Stimulated activated CD8-positive, alpha-beta memory T cell treated with anti-CD3 and anti-CD28 coated beads, Interleukin-15, amount 100 ng/mL, for 1 hour (primary cell): ENCODE results near the gene DUSP2.

Experiments used
- DNase-seq: peaks from one replicate; pipeline ENCODE4 v3.0.0-alpha.2; 2020; ENCODE audit warnings: low read depth

DUSP2 gene, protein sequence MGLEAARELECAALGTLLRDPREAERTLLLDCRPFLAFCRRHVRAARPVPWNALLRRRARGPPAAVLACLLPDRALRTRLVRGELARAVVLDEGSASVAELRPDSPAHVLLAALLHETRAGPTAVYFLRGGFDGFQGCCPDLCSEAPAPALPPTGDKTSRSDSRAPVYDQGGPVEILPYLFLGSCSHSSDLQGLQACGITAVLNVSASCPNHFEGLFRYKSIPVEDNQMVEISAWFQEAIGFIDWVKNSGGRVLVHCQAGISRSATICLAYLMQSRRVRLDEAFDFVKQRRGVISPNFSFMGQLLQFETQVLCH

DNA sequence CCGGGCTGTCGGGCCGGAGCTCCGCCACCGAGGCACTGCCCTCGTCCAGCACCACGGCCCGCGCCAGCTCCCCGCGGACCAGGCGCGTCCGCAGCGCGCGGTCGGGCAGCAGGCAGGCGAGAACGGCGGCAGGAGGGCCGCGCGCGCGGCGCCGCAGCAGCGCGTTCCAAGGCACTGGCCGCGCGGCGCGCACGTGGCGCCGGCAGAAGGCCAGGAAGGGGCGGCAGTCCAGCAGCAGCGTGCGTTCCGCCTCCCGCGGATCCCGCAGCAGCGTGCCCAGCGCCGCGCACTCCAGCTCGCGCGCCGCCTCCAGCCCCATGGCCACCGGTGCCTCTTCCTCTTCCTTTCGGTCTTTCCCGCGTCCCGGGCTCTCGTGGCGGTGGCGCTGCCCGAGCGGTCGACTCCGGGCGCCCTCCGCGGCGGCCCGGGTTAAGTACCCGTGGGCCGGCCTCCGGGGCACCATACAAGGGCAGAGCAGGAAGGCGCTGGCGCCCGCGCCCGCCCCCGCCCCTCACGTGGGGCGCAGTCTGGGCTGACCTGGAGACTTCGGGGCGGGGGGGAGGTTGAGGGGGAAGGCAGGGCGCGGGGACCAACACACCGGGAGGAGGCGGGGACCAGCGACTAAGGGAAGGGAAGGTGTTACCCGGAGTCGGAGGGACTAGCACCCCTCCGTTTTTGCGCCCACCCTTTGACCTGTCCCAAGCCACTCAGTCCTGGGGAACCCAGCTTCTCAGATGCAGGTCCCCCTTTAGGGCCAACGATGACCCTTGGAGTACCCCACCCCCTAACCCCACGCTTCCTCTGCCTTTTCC is at the start of gene DUSP2:
Gene DUSP2, minus strand, starts transcription at position 405 of the 812 bp plus-strand sequence. Its CDS starts 86 bp downstream, at position 319.
- peak; percentile 76 for DNase-seq

DNA sequence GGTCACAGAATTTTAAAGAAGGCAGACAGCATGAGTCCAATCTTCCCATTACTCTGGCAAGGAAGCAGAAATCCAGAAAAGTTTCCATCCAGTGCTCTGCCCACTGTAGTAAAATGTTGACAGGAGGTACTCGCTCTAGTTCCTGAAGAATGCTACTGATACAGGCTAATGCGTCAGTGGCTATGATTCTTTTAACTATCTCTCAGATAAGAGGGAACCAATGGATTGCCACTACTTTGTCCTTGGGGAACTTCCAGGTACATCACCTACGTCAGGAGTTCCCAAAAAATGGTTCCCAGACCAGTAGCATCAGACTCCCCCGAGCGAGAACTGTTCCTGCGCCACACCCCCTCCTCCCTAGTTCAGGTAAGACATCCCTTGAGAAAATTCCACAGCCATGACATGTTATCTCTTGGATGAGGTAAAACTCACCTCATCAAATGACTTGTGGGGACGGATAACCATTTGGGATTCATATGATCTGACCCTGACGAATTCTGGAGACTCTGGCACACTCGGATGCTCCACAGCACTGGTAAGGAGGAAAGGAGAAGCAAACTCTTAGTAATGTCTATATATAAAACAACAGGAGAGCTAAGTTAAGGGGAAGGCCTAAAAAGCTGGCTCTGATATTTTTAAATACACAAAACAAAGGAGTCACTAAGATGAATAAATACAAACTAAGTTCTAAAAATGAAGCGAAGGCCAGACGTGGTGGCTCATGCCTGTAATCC is 46.9 kb upstream of the DUSP2 start:
- no peak for DNase-seq

DNA sequence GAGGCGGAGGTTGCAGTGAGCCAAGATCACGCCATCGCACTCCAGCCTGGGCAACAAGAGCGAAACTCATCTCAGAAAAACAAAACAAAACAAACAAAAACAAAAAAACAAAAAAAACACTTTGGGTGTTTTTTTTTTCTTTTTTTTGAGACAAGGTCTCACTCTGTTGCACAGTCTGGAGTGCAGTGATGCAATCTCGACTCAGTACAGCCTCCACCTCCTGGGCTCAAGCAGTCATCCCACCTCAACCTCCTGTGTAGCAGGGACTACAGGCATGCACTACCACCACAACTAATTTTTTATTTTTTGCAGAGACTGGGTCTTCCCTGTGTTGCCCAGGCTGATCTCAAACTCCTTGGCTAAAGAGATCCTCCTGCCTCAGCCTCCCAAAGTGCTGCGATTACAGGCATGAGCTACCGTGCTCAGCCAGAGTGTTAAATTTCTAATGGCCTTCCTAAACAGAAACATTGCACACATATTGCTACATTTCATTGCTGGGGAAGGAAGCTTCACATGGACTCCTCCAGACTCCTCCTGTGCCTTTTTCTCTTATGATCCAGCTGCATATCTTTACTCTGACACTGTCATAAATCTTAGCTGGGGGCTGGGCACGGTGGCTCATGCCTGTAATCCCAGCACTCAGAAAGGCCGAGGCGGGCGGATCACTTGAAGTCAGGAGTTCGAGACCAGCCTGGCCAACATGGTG is 43.7 kb upstream of the DUSP2 start:
- no peak for DNase-seq

DNA sequence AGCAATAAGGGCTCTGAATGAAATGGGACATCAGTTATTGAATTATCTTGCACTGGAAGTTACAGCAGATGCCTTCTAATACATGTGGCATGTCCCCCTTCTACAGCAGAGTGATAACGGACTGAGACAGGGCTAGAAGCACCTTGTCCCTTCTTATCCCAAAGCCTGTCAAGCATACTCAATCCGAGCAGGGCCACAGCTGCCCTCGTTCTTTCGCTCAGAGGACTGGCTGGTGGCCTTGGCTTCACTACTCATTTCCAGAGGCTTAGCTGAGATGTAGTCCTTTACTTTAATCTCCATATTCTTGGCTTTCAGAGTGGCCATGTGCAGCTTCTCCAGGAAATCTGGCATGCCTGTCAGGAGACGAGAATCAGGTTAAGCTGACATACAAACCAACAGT is 41.3 kb upstream of the DUSP2 start:
- DNase-seq, result no peak

DNA sequence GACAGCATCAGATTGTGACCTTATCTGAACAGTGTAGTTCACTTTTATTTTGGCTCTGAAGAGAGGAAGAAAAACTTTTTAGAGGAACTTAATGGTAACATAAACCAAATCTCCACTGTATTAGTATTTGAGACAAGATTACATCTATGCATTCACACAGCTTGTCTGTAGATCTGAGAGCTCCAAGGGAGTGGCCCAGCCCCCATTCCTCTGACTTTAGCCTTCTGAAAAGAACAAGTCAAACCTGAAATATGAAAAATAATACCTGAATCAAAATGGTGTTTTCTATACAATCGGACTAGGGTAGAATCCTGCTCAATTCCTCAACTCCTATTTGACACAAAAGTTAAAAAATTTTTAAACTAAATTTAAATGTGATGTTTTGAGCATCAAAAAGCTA is 40.3 kb upstream of the DUSP2 start:
- DNase-seq, result no peak

DNA sequence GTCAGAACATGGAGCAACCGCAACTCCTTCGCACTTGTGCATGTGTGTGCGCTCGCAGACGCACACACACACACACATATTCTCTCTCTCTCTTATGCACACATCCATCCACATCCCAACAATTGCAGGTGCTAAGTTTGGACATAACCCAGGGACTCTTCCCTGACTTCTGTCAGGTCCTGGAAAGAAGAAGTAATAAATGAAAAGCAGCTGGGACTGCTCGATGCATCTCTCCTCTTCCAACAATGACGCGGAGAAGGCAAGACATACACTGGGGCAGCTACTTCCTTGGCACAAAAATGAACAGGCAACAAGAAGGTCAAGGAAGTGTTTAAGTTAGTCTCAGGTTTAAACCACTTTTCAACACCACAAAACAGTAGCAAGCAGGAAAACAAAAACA is 39.7 kb upstream of the DUSP2 start:
- no peak for DNase-seq

DNA sequence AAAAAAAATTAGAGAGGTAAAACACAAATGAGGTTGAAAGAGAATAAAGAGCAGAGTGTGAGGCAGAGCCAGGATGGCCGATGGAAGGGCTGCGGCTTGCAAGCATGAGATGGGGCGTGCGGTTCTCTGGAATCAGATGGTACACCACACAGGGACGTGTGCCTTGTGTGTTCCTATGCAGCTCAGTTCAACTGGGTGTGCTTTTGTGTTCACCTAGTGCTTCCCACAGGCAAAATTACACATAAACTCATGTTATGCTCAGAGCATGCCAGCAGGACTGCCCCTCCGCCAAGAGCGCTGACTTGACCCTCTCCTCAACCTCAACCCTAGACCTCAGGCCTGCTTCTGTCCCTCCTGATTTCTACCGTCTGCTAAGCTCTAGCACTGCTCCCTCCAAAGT is 38.9 kb upstream of the DUSP2 start:
- DNase-seq, result no peak

DNA sequence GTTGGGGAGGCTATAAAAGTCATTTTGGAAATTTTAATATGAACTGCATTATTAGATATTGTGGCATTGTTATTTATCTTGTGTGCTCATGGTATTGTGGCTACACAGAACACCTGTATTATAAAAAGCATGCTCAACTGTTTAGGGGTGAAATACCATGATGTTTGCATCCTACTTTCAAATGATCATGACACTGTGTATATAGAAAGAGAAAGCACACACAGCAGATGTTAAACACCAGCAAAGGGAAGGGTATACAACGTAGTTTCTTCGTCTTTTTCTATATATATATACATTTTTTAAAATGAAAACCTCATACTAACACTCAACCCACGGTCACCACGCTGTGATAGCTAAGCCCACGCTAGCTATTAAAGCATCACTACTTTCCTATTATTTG is 36.3 kb upstream of the DUSP2 start:
- no peak for DNase-seq

DNA sequence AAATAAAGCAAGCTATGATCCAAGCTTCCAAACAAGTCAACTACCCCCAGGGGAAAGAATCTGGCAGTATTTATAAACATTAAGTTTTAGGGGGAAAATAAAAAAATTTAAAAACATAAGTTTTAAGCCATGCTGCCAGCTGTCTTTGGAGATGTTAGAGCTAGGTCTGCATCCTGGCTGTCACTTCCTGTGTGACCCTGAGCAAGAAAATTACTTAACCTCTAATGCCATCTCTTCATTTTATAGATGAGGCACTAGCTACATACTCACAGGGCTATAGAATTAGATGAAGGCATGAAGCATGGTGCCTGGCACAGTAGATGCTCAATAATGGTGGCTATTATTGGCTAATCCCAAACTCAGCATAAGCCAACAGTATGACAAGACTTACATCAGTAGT is 35.3 kb upstream of the DUSP2 start:
- no peak for DNase-seq

DNA sequence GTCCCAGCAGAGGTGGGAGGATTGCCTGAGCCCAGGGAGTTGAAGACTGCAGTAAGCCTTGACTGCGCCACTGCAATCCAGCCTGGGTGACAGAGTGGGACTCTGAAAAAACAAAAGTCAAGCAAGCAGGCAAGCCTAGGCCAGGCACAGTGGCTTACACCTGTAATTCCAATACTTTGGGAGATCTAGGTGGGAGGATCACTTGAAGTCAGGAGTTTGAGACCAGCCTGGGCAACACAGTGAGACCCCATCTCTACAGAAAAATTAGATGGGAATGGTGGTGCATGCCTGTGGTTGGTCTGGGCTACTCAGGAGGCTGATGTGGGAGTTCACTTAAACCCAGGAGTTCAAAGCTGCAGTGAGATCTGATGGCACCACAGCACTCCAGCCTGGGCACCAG is 34.8 kb upstream of the DUSP2 start:
- no peak for DNase-seq

DNA sequence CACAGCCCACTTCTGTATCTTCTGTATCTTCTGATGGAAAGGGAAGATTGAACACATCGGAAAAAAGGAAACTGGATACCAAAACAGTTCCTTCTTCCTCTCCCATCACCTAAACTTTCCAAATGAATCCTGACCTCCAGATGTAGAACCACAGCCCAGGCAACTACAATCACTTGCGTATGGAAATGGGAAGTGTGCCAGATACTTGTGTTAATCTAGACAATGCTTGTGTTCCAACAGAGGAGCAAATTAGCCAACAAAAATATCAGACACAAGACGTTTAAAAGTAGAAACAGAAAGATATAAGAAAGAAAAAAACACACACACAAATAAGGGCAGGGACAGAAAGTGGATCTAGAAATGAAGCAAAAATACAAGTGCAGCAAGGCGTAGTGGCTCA is 31.4 kb upstream of the DUSP2 start:
- DNase-seq, result no peak

DNA sequence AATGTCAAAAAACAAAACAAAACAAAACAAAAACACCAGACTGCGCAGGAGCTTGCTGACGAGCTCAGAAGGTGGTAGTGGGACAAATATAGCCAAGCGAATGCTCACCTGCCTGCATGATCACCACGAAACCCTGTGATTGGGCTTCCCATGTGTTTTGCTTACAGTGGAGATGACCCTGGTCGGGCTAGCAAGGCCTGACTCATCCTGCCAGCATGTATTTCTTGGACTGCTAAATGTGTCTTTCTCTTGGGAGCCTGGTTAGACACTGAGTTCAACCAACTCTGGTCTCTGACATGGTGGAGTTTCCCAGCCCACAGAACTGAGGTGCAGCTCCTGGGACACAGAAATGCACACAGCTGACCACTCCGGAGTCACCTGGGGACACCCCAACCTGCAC is 30.7 kb upstream of the DUSP2 start:
- DNase-seq, result no peak

DNA sequence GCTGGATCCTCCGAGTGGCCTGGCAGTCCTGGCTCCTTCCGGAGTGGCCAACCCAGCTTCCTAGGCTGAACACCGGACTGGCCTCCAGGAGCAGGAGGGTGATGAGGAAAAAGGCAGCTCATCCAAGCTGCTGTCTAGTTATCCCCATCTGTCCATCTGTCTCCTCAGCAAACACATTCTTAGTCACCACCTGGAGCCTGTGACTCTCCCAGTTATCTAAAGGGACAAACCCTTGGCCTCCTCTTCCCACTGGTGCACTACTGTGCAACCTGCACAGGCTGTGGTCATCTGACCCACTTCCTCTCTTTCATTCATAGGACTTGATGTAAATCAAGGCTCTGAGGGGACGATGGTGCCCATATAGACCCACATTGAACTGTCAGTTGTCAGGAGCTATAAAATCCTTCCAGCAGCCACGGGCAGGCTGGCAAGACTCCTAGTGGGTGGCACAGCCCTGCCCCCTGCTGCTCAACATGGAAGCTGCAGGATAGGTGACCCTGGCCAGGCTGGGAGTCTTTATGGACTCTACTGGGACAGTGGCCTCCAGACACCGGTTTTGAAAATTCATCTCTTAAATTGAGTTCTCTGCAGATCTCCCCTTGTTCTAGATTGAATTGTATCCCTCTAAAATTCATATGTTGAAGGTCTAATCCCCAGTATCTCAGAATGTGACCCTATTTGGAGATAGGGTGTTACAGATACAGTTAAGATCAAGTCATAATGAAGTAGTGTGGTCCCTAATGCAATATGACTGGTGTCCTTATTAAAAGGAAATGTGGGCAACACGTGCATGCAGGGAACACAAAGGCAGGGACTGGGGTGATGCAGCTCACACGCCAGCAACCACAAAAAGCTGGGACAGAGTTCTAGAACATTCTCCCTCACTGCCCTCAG is 29.3 kb upstream of the DUSP2 start:
- peak; percentile 73 for DNase-seq

DNA sequence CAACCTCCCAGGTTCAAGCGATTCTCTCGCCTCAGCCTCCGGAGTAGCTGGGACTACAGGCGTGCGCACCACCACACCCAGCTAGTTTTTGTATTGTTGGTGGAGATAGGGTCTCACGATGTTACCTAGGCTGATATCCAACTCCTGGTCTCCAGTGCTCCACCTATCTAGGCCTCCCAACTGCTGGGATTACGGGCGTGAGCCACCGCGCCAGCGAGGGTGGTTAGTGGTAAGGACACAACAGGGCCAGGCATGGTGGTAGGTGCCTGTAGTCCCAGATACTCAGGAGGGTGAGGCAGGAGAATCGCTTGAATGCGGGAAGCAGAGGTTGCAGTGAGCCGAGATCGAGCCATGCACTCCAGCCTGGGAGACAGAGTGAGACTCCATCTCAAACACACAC is 26.6 kb upstream of the DUSP2 start:
- no peak for DNase-seq

DNA sequence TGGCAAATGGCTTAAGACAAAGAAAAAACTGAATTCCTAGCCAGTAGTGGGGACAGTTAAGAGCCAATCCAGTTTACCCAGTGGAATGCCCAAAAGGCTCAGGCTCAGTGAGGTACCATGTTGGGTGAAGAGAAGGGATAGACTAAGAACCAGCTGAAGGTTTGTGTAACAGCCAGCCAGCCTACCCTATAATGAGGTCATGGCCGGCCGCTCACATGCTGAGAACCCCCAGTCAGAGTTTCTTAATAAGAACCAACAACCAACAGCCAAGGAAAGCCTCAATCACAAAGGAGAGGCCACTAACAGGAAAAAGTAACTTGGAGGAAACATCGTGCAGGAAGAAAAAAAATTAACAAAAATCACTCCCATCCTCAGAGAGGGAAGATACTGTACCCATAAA is 25.4 kb upstream of the DUSP2 start:
- DNase-seq, result no peak

DNA sequence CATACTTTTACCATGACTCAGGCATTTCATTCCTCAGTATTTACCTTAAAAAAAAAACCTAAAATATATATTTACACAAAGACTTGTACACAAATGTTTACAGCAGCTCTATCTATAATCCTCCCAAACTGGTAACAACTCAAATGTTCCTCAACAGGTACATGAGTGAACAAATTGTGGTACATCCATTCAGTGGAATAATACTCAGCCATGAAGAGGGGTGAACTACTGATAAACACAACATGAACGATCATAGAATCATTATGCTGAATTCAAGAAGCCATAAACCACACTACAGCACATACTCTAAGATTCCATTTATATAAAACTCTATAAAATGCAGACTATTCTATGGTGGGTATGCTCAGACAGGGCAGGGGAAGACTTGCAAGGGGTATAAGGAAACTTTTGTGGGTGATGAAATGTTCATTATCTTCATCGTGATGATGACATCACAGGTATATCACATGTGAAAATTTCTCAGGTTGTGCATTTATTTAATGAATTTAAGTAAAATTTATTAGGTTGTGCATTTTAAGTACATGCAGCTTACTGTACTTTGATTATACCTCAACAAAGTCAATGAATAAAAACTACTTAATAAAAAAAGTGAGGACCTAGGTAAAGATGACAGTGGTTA is 24.7 kb upstream of the DUSP2 start:
- no peak for DNase-seq

DNA sequence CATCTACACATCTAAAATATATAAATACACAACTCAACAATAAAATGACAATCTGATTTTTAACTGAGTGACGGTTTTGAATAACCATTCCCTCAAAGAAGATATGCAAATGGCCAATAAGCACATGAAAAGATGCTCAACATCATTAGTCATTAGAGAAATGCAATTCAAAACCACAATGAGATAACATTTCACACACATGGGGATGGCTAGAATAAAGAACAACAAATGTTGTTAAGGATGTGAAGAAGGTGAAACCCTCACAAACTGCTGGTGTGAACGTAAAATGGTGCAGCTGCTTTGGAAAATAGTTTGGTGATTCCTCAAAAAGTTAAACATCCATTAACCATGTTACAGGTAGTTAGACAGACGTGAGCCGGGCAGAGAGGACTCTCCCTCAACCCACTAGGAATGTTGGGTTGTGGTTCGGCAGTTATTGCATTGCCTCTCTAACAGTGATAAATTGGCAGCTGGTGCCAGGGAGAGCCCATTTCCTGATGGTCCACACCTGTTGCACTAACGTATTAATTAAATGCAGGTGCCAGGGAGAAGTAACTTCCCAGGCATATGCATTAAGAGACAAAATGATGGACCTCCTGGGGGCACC is 22.3 kb upstream of the DUSP2 start:
- DNase-seq, result no peak

DNA sequence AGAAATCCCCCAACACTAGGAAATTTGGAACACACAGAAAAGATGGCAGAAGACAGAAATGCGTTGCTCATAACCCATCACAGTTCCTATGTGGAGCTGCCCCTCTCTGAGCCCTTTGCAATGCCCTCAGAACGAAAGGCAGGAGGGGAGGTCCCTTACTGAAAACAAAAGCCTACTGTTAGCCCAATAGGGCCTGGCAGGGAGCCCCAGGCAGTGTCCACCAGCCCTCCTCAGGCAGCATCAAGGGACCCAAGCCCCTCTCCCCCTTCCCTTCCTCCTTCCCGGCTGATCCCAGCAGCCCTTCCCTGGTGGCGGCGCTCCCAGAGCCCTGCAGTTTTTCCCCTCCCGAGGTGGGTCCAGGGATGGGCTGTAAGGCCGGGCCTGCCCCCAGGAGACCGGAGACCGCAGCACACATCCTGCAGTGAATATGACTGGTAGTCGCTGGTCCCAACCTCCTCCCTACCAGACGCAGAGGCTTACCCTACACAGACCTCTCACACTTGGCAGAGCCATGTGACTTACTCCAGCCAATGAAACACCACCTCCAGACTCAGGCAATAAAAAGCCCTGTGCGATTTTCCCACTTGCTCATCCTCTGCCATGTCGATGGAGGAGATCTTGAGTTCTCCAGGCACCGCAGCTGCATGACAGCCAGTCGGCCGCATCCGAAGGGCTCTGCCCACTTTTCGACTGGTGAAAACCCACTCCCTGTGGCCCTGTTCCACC is 19.4 kb upstream of the DUSP2 start:
- DNase-seq, result no peak

DNA sequence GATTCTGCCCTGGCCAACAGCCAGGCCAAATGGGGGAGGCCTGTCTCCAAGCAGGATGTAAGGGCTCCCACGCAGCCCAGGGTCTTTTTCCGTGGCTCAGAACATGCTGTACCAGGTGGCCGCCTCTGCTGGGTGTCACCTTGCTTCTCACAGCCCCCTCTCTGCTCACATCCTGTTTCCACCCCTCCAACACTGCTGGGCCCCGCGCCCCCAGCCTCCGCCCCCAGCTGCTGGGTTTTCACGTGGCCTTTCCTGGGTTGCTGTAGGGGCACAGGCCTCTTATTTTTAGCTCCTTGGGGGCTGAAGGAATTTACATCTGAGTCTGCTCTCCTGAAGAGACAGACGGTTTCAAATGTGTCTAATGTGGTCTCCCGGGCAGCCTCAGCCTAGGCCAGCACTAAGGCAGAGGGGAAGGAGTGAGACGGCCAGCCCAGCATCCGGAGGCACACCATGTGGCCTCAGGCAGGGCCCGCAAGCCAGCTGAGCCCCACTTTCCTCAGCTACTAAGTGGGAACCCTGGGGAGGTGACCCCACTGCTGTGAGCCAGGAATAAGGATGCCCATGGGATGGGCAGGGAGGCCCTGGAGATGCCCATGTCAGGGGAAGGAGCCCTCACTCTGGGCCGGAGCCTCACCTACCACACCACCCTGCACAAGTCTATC is 18.7 kb upstream of the DUSP2 start:
- no peak for DNase-seq
